B cell (primary cell): ENCODE data around the gene NR0B2. TPM values are rescaled to one million over a fixed set of nuclear protein-coding genes. Genes with fewer than 3 reads are reported as not detected.

ENCODE experiments used
- ATAC-seq: fragments of 200-7000 bp; cut with Tn5 transposase; one replicate; pipeline ENCODE4 v1.10.0; 2021; ENCODE audit warnings: low read depth, mild to moderate bottlenecking, moderate number of reproducible peaks, moderate library complexity
- CTCF ChIA-PET: fragments of 350-600 bp; sonication (Branson Sonifier 250); formaldehyde crosslinking; loops from one replicate; lab custom pipeline; 2021; ENCODE audit warnings: antibody characterized with exemption, inconsistent platforms; lab: Charles Lee
- POLR2A ChIA-PET: fragments of 350-600 bp; sonication (Branson Sonifier 250); formaldehyde crosslinking; loops from one replicate; lab custom pipeline; 2021; ENCODE audit warnings: antibody characterized with exemption; lab: Charles Lee
- DNase-seq: peaks from one replicate; pipeline ENCODE4 v3.0.0; 2013
- H2AFZ ChIP-seq: 2 replicates; pipeline ENCODE4 v1.6.1; 2012; ENCODE audit warnings: mild to moderate bottlenecking, low read depth, low read length; ENCODE audit not compliant: insufficient read depth, poor library complexity, severe bottlenecking
- H3K27ac ChIP-seq, 2 donors: 1 replicate in 1 of 2; 2 replicates in 1 of 2; pipeline ENCODE4 v1.5.1; 2012 to 2013; ENCODE audit warnings: low read length in 2 of 2, mild to moderate bottlenecking in 2 of 2, moderate library complexity in 1 of 2
- H3K27me3 ChIP-seq, 4 experiments: fragments of 200-600 bp in 1 of 4; sonication (generic) in 1 of 4; replicated peaks in 1 of 4; 1 replicate in 2 of 4; 2 replicates in 2 of 4; pipeline versions ENCODE4 v1.6.1 to v1.7.0; 2013 to 2016; ENCODE audit warnings: low read length in 3 of 4, mild to moderate bottlenecking in 2 of 4, mixed read lengths in 1 of 4, moderate library complexity in 1 of 4; ENCODE audit not compliant: insufficient read depth in 4 of 4, control insufficient read depth in 3 of 4; ENCODE audit errors: control extremely low read depth in 1 of 4
- H3K36me3 ChIP-seq, 2 experiments: replicated peaks in 1 of 2; 1 replicate in 1 of 2; 2 replicates in 1 of 2; pipeline versions ENCODE4 v1.6.1 to v1.7.1; 2013; ENCODE audit warnings: low read length in 1 of 2; ENCODE audit not compliant: insufficient read depth in 2 of 2, control insufficient read depth in 1 of 2; ENCODE audit errors: control extremely low read depth in 1 of 2, extremely low read depth in 1 of 2
- H3K4me1 ChIP-seq, 2 donors: fragments of 200-600 bp in 1 of 2; sonication (generic) in 1 of 2; 1 replicate in 1 of 2; 2 replicates in 1 of 2; pipeline versions ENCODE4 v1.5.1 to v1.6.1; 2013 to 2017; ENCODE audit warnings: low read length in 2 of 2; ENCODE audit not compliant: control insufficient read depth in 2 of 2, insufficient read depth in 2 of 2
- H3K4me2 ChIP-seq: replicated peaks from 2 replicates; pipeline ENCODE3; 2012; ENCODE audit warnings: mild to moderate bottlenecking, low read depth, low read length; ENCODE audit not compliant: poor library complexity, severe bottlenecking
- H3K4me3 ChIP-seq, 5 experiments: fragments of 200-600 bp in 1 of 5; sonication (generic) in 1 of 5; 1 replicate in 3 of 5; 2 replicates in 2 of 5; pipeline versions ENCODE4 v1.5.1 to v1.7.0; 2011 to 2016; ENCODE audit warnings: low read length in 4 of 5, mild to moderate bottlenecking in 4 of 5, low read depth in 2 of 5, control low read depth in 1 of 5, moderate library complexity in 1 of 5; ENCODE audit not compliant: insufficient read depth in 1 of 5; ENCODE audit errors: control extremely low read depth in 1 of 5, extremely low read depth in 1 of 5
- H3K79me2 ChIP-seq: fragments of 200-600 bp; sonication (generic); one replicate; pipeline ENCODE4 v1.6.0; 2016; ENCODE audit warnings: low read length; ENCODE audit not compliant: control insufficient read depth, insufficient read depth
- H3K9ac ChIP-seq: fragments of 200-600 bp; sonication (generic); 2 replicates; pipeline ENCODE4 v1.6.1; 2017; ENCODE audit warnings: mild to moderate bottlenecking, low read length, moderate library complexity
- H3K9me3 ChIP-seq, 3 donors: one replicate each; pipeline versions ENCODE4 v1.6.1 to v1.7.1; 2013; ENCODE audit warnings: low read length in 2 of 3; ENCODE audit not compliant: control insufficient read depth in 2 of 3, insufficient read depth in 1 of 3; ENCODE audit errors: control extremely low read depth in 1 of 3
- H4K20me1 ChIP-seq: 2 replicates; pipeline ENCODE4 v1.6.0; 2012; ENCODE audit warnings: mild to moderate bottlenecking, low read length; ENCODE audit not compliant: insufficient read depth, control insufficient read depth, poor library complexity, severe bottlenecking
- H3K27ac Mint-ChIP-seq: one replicate; pipeline ENCODE4 v1.8.0; 2021; ENCODE audit warnings: mixed read lengths
- H3K27me3 Mint-ChIP-seq: one replicate; pipeline ENCODE4 v1.8.0; 2021; ENCODE audit warnings: mixed read lengths
- H3K4me1 Mint-ChIP-seq: one replicate; pipeline ENCODE4 v1.8.0; 2021; ENCODE audit warnings: mixed read lengths
- H3K4me3 Mint-ChIP-seq: one replicate; pipeline ENCODE4 v1.8.0; 2021; ENCODE audit warnings: mixed read lengths
- H3K9me3 Mint-ChIP-seq: one replicate; pipeline ENCODE4 v1.8.0; 2022; ENCODE audit warnings: mixed read lengths; ENCODE audit not compliant: insufficient read depth
- EZH2 ChIP-seq: IDR thresholded peaks from 2 replicates; pipeline ENCODE4 v1.6.1; 2012; ENCODE audit warnings: borderline replicate concordance, low read depth, mild to moderate bottlenecking, moderate library complexity, low read length; ENCODE audit not compliant: insufficient read depth, poor library complexity, severe bottlenecking
- WGBS: methylation state at CpG from one replicate; pipeline ENCODE4 v1.1.5; 2013; ENCODE audit warnings: missing lambda C conversion rate; ENCODE audit not compliant: insufficient coverage; 5-methylcytosine and 5-hydroxymethylcytosine counted together
- intact Hi-C: fragments of 100-400 bp; cut with micrococcal nuclease; formaldehyde crosslinking; loops from one replicate; pipeline ENCODE4 v1.10.0; 2022
- polyA plus RNA-seq: library from polyadenylated mRNA; depleted of rRNA; stranded (reverse); fragments of >200 nt; gene quantifications from 2 replicates; pipeline ENCODE4 v1.2.3, GENCODE V29; 2012
- total RNA-seq, 2 donors: library from RNA; stranded (reverse); fragments of 120-200 nt in 1 of 2; gene quantifications; 1 replicate in 1 of 2; 2 replicates in 1 of 2; pipeline versions ENCODE4 v1.2.3 to v1.2.4, GENCODE V29; 2013 to 2022
- TF ChIP-seq, protein P1 (sequence below): fragments of 200-600 bp; IDR thresholded peaks from one replicate; pipeline ENCODE4 v1.8.0; 2022; ENCODE audit warnings: antibody characterized with exemption, mild to moderate bottlenecking

Gene NR0B2
- total and polyA plus RNA-seq, 2 donors (not counting 1 experiment from before 2014, with no cell fraction given), result not detected

DNA sequence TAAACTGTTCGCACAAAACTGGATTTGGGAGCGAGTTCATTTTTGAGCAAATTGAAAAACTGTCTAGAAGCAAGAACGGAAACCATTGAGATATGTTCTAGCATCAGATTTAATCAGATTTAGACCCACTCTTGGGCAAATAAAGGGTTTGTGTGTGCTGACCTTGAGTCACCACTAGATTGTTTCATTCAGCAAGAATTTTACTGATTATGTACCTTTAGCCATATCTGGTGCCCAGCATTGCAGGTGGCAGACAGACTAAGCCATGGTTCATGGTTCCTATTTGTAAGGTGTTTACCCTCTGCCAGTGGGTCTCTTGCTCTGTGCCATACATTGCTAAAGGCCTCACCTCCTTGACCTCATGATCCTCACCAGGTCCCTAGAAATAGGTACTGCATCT is 9.1 kb upstream of the NR0B2 start:
- no peak overlapping the region for H3K4me3 ChIP-seq
- intact Hi-C loops, result no loop called here
- Mint-ChIP-seq H3K4me3 (peak overlapping the region; percentile 93), H3K27ac (no peak overlapping the region), H3K4me1 (peaks cover 33% of the 10 kb centered on the region), H3K9me3 (no peaks in the 10 kb centered on the region), H3K27me3 (no peaks in the 10 kb centered on the region)
- ATAC-seq, result no peak
- TF ChIP-seq, protein P1, sequence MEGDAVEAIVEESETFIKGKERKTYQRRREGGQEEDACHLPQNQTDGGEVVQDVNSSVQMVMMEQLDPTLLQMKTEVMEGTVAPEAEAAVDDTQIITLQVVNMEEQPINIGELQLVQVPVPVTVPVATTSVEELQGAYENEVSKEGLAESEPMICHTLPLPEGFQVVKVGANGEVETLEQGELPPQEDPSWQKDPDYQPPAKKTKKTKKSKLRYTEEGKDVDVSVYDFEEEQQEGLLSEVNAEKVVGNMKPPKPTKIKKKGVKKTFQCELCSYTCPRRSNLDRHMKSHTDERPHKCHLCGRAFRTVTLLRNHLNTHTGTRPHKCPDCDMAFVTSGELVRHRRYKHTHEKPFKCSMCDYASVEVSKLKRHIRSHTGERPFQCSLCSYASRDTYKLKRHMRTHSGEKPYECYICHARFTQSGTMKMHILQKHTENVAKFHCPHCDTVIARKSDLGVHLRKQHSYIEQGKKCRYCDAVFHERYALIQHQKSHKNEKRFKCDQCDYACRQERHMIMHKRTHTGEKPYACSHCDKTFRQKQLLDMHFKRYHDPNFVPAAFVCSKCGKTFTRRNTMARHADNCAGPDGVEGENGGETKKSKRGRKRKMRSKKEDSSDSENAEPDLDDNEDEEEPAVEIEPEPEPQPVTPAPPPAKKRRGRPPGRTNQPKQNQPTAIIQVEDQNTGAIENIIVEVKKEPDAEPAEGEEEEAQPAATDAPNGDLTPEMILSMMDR, result no peak
- no peak for TF ChIP-seq EZH2
- no peak for DNase-seq
- peak overlapping the region; percentile 96 for H3K4me2 ChIP-seq
- POLR2A ChIA-PET, result no interaction called here
- peaks cover 35% of the 10 kb centered on the region for H4K20me1 ChIP-seq
- no peak overlapping the region for H3K9ac ChIP-seq
- WGBS, result no CpG with 5 or more reads among the region's 3 CpGs
- peak overlapping the region in 1 of 2 donors; percentile 93 for H3K27ac ChIP-seq
- peaks cover 14 to 24% of the 10 kb centered on the region in 2 experiments for H3K36me3 ChIP-seq
- CTCF ChIA-PET, result no interaction called here
- H3K9me3 ChIP-seq, result no peaks in the 10 kb centered on the region
- peaks cover 17 to 20% of the 10 kb centered on the region in 2 donors for H3K4me1 ChIP-seq
- H3K27me3 ChIP-seq, result no peaks in the 10 kb centered on the region
- H2AFZ ChIP-seq, result no peak overlapping the region
- peaks cover 46% of the 10 kb centered on the region for H3K79me2 ChIP-seq

DNA sequence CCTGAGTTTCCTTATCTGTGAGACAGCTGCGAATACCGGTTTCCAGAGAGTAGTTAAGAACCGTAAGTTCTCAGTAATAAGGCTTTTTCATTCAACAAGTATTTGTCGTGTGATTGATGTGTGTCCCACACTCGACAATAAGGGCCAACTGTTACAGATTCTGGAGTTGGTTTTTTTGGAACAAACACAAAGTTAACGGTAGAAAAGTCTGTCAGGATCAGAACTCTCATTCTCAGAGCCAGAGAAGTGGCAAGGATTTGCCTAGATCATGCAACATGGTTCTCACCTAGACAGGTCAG is 8.6 kb upstream of the NR0B2 start:
- peaks cover 33% of the 10 kb centered on the region for H3K4me1 Mint-ChIP-seq
- CTCF ChIA-PET, result no interaction called here
- Histone ChIP-seq H3K36me3 (peaks cover 14 to 20% of the 10 kb centered on the region in 2 experiments), H3K27ac (peak overlapping the region; percentile 68 to 93), H3K9ac (peak overlapping the region; percentile 92), H3K4me2 (peak overlapping the region; percentile 96), H3K4me1 (peaks cover 17 to 20% of the 10 kb centered on the region in 2 donors), H2AFZ (peak overlapping the region; percentile 88), H4K20me1 (peaks cover 32% of the 10 kb centered on the region), H3K4me3 (peak overlapping the region; percentile 30 to 88 (median 80)), H3K9me3 (no peaks in the 10 kb centered on the region), H3K27me3 (no peaks in the 10 kb centered on the region), H3K79me2 (peaks cover 45% of the 10 kb centered on the region)
- ATAC-seq (no peak), DNase-seq (no peak)
- no peaks in the 10 kb centered on the region for H3K27me3 Mint-ChIP-seq
- H3K27ac Mint-ChIP-seq, result peak overlapping the region; percentile 93
- TF ChIP-seq EZH2, result no peak
- TF ChIP-seq, protein P1, result no peak
- POLR2A ChIA-PET, result interaction anchor here (1.4 kb wide), 1 partner anchor 35 kb away, joined by 7 read pairs; no protein-coding TSS in a partner anchor
- H3K9me3 Mint-ChIP-seq, result no peaks in the 10 kb centered on the region
- H3K4me3 Mint-ChIP-seq, result peak overlapping the region; percentile 93
- intact Hi-C loops, result no loop called here
- WGBS, result 42% methylated on average over 6 of the region's 6 CpGs
